Stimulated activated naive CD4-positive, alpha-beta T cell (primary cell): ENCODE data around the gene NDUFA12.
"Not testable (repeated sequence)": the region's sequence is repeated elsewhere in the genome, so short reads cannot be mapped to it uniquely, and the experiment has no call there.

Source experiments
- DNase-seq, 6 experiments: peaks; one replicate each; lab custom pipeline; 2025; lab: John Stamatoyannopoulos, UW

Gene NDUFA12

GRCh38 chr12:95003213-95003920, at the start of gene NDUFA12:
Gene NDUFA12 (minus strand): TSS chr12:95003697. CDS start chr12:95003680, 17 bp downstream.
- DNase-seq = peak; percentile 87 to 93 (median 89)

GRCh38 chr12:95051241-95051640, 47.7 kb upstream of the NDUFA12 start:
- DNase-seq = no peak

- no peak for DNase-seq
Measured at GRCh38 chr12:95037906-95038305, 34.4 kb upstream of the NDUFA12 start.

- DNase-seq = no peak
Measured at GRCh38 chr12:95034750-95035149, 31.3 kb upstream of the NDUFA12 start.

GRCh38 chr12:95022477-95022876, 19.0 kb upstream of the NDUFA12 start:
- no peak for DNase-seq

- no peak for DNase-seq
Measured at GRCh38 chr12:95017482-95017881, 14.0 kb upstream of the NDUFA12 start.

GRCh38 chr12:95016120-95016519, 12.6 kb upstream of the NDUFA12 start:
- DNase-seq = no peak

GRCh38 chr12:95014554-95014953, 11.1 kb upstream of the NDUFA12 start:
- no peak for DNase-seq

- peak in 3 of 6 experiments; percentile 40 to 57 (median 41) for DNase-seq
Measured at GRCh38 chr12:95006206-95006605, 2.7 kb upstream of the NDUFA12 start.

GRCh38 chr12:95004610-95005009, 1.1 kb upstream of the NDUFA12 start:
- DNase-seq = no peak

- no peak for DNase-seq
Measured at GRCh38 chr12:95003921-95004272, 400 bp upstream of the NDUFA12 start.

- no peak for DNase-seq
Measured at GRCh38 chr12:95002754-95003153, 743 bp downstream of the NDUFA12 start.

GRCh38 chr12:94998326-94998725, 5.2 kb downstream of the NDUFA12 start:
- no peak for DNase-seq

GRCh38 chr12:94997726-94998125, 5.8 kb downstream of the NDUFA12 start:
- no peak for DNase-seq

GRCh38 chr12:94997061-94997460, 6.4 kb downstream of the NDUFA12 start:
- no peak for DNase-seq

GRCh38 chr12:94994312-94994711, 9.2 kb downstream of the NDUFA12 start:
- no peak for DNase-seq

- DNase-seq = not testable (repeated sequence)
Measured at GRCh38 chr12:94993855-94994254, 9.6 kb downstream of the NDUFA12 start.

GRCh38 chr12:94990222-94990621, 13.3 kb downstream of the NDUFA12 start:
- peak in 1 of 6 experiments; percentile 16 for DNase-seq

- peak in 5 of 6 experiments; percentile 11 to 76 (median 49) for DNase-seq
Measured at GRCh38 chr12:94988471-94988870, 15.0 kb downstream of the NDUFA12 start.

- DNase-seq = peak in 3 of 6 experiments; percentile 63 to 72 (median 71)
Measured at GRCh38 chr12:94987801-94988200, 15.7 kb downstream of the NDUFA12 start.

GRCh38 chr12:94987076-94987669, 16.3 kb downstream of the NDUFA12 start:
- DNase-seq = peak in 1 of 6 experiments; percentile 5

- DNase-seq = not testable (repeated sequence)
Measured at GRCh38 chr12:94985099-94985498, 18.4 kb downstream of the NDUFA12 start.

GRCh38 chr12:94983321-94983720, 20.2 kb downstream of the NDUFA12 start:
- no peak for DNase-seq

- no peak for DNase-seq
Measured at GRCh38 chr12:94982456-94982855, 21.0 kb downstream of the NDUFA12 start.
